Epithelial cell of proximal tubule (primary cell): ENCODE measurements around the gene ACTN2. TPM values are rescaled to one million over a fixed set of nuclear protein-coding genes. Genes with fewer than 3 reads are reported as not detected.

Experiments
- DNase-seq: peaks from one replicate; pipeline ENCODE4 v3.0.0-alpha.2; 2011; ENCODE audit warnings: low read depth
- H3K4me3 ChIP-seq: 2 replicates; pipeline ENCODE4 v1.5.1; 2011; ENCODE audit warnings: low read depth, mild to moderate bottlenecking, low read length
- total RNA-seq: library from RNA; depleted of rRNA; stranded (reverse); fragments of >200 nt; gene quantifications from 2 replicates; pipeline ENCODE4 v1.2.3, GENCODE V29; 2015
- TF ChIP-seq, protein P1 (sequence below): conservative IDR thresholded peaks from 2 replicates; pipeline ENCODE4 v1.5.1; 2012; ENCODE audit warnings: low read depth, mild to moderate bottlenecking, low read length

The ACTN2 gene
- total RNA-seq, 1 donor from 2014 or later = 0.52 TPM

DNA sequence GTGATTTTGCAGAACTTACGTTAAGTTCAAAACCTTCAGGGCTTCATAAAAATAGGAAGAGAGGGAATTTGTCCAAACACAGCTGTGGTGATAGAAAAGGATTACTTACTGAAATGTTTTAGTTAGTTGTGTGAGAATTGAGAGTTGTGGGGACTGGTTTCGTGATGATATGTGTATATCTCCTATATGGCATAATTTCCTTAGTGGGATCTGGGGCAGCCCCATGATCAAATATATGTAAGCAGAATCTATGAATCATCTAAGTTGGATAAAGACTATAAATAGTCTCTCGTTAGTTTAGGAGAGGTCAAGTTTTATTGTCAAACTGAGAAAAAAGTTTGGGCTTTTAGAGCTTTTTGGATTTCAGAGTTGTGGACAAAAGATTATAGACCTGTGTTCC, 123.7 kb downstream of the ACTN2 start:
- DNase-seq = no peak
- TF ChIP-seq, protein P1, sequence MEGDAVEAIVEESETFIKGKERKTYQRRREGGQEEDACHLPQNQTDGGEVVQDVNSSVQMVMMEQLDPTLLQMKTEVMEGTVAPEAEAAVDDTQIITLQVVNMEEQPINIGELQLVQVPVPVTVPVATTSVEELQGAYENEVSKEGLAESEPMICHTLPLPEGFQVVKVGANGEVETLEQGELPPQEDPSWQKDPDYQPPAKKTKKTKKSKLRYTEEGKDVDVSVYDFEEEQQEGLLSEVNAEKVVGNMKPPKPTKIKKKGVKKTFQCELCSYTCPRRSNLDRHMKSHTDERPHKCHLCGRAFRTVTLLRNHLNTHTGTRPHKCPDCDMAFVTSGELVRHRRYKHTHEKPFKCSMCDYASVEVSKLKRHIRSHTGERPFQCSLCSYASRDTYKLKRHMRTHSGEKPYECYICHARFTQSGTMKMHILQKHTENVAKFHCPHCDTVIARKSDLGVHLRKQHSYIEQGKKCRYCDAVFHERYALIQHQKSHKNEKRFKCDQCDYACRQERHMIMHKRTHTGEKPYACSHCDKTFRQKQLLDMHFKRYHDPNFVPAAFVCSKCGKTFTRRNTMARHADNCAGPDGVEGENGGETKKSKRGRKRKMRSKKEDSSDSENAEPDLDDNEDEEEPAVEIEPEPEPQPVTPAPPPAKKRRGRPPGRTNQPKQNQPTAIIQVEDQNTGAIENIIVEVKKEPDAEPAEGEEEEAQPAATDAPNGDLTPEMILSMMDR = no peak
- H3K4me3 ChIP-seq = no peak overlapping the region

DNA sequence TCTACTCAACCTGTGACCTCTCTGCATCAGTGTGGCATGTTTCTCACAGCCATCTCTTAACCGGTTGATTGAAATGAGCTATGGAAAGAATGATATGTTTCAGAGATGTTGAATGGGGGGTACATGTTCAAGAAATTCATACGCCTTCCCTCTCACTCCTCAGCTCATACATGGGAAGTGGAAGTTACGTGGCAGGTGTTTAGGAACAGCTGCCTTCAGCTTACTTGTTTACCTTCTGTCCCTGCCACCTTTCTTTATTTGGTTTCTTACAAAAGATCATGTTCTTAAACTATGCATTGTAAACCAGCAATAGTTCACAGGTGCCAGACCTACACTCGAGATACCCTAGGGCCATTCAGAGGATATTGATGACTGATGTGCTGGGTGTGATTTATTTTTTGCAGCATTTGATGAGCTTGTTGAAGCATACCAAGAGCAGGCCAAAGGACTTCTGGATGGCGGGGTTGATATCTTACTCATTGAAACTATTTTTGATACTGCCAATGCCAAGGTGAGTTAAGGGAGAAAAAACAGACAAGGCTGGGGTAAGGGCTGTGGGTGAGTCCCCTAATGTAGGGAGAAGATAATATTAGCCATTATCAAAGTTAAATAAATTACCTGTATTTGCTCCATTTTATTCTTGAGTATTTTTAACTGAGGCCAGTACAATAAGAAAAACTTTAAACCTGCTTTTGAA, 126.2 kb downstream of the ACTN2 start:
- H3K4me3 ChIP-seq = no peak overlapping the region
- TF ChIP-seq, protein P1 = no peak
- DNase-seq = no peak

Other genes starting within 250 kb of the ACTN2 start
- 30.3 and 47.3 TPM in 2 replicates for gene LGALS8, start 162.5 kb upstream of the ACTN2 start, total RNA-seq
- 29.9 and 34.9 TPM in 2 replicates for gene HEATR1, start 82.0 kb upstream of the ACTN2 start, total RNA-seq
- 13.7 and 18.3 TPM in 2 replicates for gene MTR, start 108.8 kb downstream of the ACTN2 start, total RNA-seq